ENCODE data around the gene FBXL19. TPM values are rescaled to one million over a fixed set of nuclear protein-coding genes. Genes with fewer than 3 reads are reported as not detected.
"Not testable (repeated sequence)": the region's sequence is repeated elsewhere in the genome, so short reads cannot be mapped to it uniquely, and the experiment has no call there.

Gene FBXL19
- total RNA-seq, 1 donor from 2014 or later, result 7.9 TPM

DNA sequence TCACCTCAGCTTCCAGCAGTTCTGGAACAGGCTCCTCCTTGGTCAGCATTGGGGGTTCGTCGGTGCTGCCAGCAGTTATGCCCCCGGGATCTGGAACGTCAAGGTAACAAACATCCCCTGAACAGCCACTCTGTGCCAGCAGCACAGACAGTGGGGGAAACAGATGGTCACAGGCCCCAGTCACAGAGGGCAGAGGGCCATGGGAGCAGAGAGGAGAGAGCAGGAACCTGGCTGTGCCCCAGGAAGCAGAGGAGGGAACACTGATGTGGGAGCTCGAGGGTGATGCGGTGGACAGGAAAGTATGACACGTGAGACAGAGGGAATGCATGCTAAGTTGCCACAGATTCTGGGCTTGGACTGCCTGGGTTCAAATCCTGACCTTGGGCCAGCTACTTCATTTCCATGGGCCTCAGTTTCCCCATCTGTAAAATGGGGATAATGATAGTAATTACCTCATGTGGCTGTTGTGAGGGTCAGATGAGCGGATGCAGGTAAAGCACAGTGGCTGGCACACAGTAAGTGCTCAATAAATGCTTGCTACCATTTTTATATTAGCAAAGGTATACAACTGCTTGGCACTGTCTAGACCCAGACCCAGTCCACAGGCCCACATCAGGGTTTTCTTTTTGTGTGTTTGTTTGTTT, 34.4 kb upstream of the FBXL19 start:
- Histone ChIP-seq H3K36me3 (ENCODE audit: control insufficient read depth, insufficient read depth, low read length) (peaks cover 15% of the 10 kb centered on the region), H3K4me3 (ENCODE audit: low read depth, low read length) (no peak overlapping the region), H3K27me3 (ENCODE audit: control insufficient read depth, insufficient read depth, low read length) (no peaks in the 10 kb centered on the region)
- DNase-seq (ENCODE audit: low read depth), result no peak
- TF ChIP-seq, protein P1, sequence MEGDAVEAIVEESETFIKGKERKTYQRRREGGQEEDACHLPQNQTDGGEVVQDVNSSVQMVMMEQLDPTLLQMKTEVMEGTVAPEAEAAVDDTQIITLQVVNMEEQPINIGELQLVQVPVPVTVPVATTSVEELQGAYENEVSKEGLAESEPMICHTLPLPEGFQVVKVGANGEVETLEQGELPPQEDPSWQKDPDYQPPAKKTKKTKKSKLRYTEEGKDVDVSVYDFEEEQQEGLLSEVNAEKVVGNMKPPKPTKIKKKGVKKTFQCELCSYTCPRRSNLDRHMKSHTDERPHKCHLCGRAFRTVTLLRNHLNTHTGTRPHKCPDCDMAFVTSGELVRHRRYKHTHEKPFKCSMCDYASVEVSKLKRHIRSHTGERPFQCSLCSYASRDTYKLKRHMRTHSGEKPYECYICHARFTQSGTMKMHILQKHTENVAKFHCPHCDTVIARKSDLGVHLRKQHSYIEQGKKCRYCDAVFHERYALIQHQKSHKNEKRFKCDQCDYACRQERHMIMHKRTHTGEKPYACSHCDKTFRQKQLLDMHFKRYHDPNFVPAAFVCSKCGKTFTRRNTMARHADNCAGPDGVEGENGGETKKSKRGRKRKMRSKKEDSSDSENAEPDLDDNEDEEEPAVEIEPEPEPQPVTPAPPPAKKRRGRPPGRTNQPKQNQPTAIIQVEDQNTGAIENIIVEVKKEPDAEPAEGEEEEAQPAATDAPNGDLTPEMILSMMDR (IDR thresholded peaks at IDR 0.05; ENCODE audit: insufficient read depth, low read length, severe bottlenecking), result no peak
- FAIRE-seq, result no peak

DNA sequence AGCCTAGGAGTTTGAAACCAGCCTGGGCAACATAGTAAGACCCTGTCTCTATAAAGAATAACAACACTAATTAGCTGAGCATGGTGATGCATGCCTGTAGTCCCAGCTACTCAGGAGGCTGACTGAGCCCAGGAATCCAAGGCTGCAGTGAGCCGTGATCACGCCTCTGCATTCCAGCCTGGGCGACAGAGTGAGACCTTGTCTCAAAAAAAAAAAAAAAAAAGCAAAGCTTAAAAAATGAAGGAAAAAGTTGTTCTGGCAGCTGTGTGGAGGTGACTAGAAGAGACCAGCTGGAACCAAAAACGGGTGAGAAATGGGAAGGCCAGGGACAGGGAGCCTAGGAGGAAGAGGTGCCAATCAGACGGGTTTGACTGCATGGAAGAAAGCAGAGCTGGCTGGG, 33.7 kb upstream of the FBXL19 start:
- no peak for FAIRE-seq
- peaks cover 14% of the 10 kb centered on the region for H3K36me3 ChIP-seq (ENCODE audit: control insufficient read depth, insufficient read depth, low read length)
- H3K27me3 ChIP-seq (ENCODE audit: control insufficient read depth, insufficient read depth, low read length), result no peaks in the 10 kb centered on the region

DNA sequence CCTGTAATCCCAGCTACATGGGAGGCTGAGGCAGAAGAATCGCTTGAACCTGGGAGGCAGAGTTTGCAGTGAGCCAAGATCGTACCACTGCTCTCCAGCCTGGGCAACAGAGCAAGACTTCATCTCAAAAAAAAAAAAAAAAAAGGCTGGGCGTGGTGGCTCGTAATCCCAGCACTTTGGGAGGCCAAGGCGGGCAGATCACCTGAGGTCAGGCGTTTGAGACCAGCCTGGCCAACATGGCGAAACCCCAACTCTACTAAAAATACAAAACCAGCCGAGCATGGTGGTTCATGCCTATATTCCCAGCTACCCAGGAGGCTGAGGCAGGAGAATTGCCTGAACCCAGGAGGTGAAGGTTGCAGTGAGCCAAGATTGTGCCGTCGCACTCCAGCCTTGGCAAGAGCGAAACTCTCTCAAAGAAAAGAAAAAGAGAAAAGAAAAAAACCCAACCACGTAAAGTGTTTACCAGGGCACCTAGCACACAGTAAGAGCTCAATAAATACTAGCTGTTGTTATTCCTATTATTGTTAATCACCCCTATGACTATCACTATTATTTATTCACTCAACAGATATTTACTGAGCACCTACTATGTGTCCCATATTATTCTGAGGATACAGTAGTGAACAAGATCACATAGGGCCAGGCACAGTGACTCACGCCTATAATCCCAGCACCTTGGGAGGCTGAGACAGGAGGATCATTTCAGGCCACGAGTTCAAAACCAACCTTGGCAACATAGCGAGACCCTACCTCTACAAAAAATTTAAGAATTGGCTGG, 32.1 kb upstream of the FBXL19 start:
- H3K27me3 ChIP-seq (ENCODE audit: control insufficient read depth, insufficient read depth, low read length); H3K4me3 ChIP-seq (ENCODE audit: low read depth, low read length); FAIRE-seq; DNase-seq (ENCODE audit: low read depth): not testable (repeated sequence)
- peaks cover 14% of the 10 kb centered on the region for H3K36me3 ChIP-seq (ENCODE audit: control insufficient read depth, insufficient read depth, low read length)

More for the DNA sequence above, 33.7 kb upstream of the FBXL19 start:
- TF ChIP-seq, protein P1 (IDR thresholded peaks at IDR 0.05; ENCODE audit: insufficient read depth, low read length, severe bottlenecking), result no peak
- DNase-seq (ENCODE audit: low read depth), result no peak
- no peak overlapping the region for H3K4me3 ChIP-seq (ENCODE audit: low read depth, low read length)

DNA sequence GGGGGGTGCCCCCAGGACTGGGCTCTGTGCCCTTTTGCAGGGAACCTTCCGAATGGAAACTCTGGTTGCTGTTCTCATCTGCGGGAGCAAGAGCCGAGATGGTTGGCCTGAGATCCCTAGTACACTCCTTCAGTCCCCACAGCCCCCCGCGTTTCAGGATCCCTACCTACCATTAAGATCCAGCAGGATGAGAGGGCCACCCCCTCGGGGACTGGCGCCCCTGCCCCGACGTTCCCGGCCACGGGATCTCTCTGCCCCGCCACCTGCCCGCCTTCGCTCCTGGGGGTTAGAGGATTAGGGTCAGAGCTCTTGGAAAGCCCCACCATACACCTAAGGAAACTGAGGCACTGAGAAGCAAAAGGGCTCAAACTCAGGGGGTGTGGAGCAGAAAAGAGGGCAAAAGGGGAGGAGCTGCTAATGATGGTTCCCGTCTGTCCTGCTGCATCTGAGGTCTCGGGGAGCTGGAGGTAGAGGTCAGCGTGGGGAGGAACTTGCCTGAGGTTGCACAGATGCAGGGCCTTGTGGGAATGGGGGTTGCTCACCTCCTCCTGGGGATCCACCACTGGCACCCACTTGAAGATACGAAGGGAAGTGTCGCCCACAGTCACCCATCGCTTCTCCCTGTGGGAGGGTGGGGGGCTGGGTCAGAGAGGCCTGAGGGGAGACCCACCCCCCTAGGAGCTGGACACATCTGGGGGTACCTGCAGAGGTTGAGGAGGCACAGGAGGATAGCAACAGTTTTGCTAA, 30.5 kb upstream of the FBXL19 start:
- TF ChIP-seq, protein P1 (IDR thresholded peaks at IDR 0.05; ENCODE audit: insufficient read depth, low read length, severe bottlenecking), result no peak
- no peak for FAIRE-seq
- H3K36me3 ChIP-seq (ENCODE audit: control insufficient read depth, insufficient read depth, low read length), result peaks cover 7% of the 10 kb centered on the region

DNA sequence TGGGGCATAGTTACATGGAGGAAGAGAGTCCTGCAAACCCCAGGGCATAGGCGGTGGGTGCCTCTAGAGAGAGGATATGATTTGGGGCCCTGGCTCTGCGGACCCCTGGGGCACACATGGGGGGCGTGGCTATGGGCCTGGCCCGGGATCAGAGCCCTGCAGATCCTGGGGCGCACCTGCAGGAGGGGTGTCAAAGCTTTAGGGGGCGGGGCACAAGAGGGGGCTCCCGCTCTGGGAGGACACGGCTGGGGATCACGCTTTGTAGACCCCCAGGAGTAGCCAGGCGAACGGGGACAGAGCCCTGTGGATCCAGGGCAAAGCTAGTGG, 30.0 kb upstream of the FBXL19 start:
- FAIRE-seq, result no peak
- peaks cover 7% of the 10 kb centered on the region for H3K36me3 ChIP-seq (ENCODE audit: control insufficient read depth, insufficient read depth, low read length)
- TF ChIP-seq, protein P1 (IDR thresholded peaks at IDR 0.05; ENCODE audit: insufficient read depth, low read length, severe bottlenecking), result no peak
- peak overlapping the region; percentile 96 for H3K4me3 ChIP-seq (ENCODE audit: low read depth, low read length)
- DNase-seq (ENCODE audit: low read depth), result no peak
- H3K27me3 ChIP-seq (ENCODE audit: control insufficient read depth, insufficient read depth, low read length), result no peaks in the 10 kb centered on the region

More for the DNA sequence above, 30.5 kb upstream of the FBXL19 start:
- DNase-seq (ENCODE audit: low read depth), result no peak
- Histone ChIP-seq H3K4me3 (ENCODE audit: low read depth, low read length) (peak overlapping the region; percentile 96), H3K27me3 (ENCODE audit: control insufficient read depth, insufficient read depth, low read length) (no peaks in the 10 kb centered on the region)

Measured in bronchial epithelial cell (primary cell).